GM06990 (cell line): ENCODE measurements around the gene RANGRF.
A peak's percentile ranks its signal among the peaks of the same experiment; 100 is the strongest.

Experiments
- DNase-seq: peaks from one replicate; pipeline ENCODE4 v3.0.0-alpha.2; 2011; ENCODE audit not compliant: insufficient read length; ENCODE audit errors: extremely low read depth
- H3K27me3 ChIP-seq: replicated peaks from 2 replicates; pipeline ENCODE4 v1.6.0; 2011; ENCODE audit warnings: low read length; ENCODE audit not compliant: control insufficient read depth, insufficient read depth
- H3K36me3 ChIP-seq: 2 replicates; pipeline ENCODE4 v1.5.1; 2011; ENCODE audit warnings: low read length; ENCODE audit not compliant: control insufficient read depth, insufficient read depth
- H3K4me3 ChIP-seq: replicated peaks from 2 replicates; pipeline ENCODE4 v1.5.1; 2011; ENCODE audit warnings: low read depth, mild to moderate bottlenecking, control low read depth, low read length
- CTCF ChIP-seq: IDR thresholded peaks from 2 replicates; pipeline ENCODE4 v1.5.1; 2011; ENCODE audit warnings: low read length, control low read depth, mild to moderate bottlenecking, inconsistent platforms; ENCODE audit not compliant: insufficient read depth, poor library complexity, severe bottlenecking

RANGRF gene

GRCh38 chr17:8300627-8301242 is 12.3 kb downstream of the RANGRF start:
- peak; percentile 85 for TF ChIP-seq CTCF
- DNase-seq = no peak

GRCh38 chr17:8310601-8311123 is 22.2 kb downstream of the RANGRF start:
- Histone ChIP-seq H3K27me3 (no peaks in the 10 kb centered on the region; the same call in none of the 2 replicates), H3K36me3 (no peaks in the 10 kb centered on the region), H3K4me3 (no peak overlapping the region)
- TF ChIP-seq CTCF = no peak
- no peak for DNase-seq

More at GRCh38 chr17:8300627-8301242, 12.3 kb downstream of the RANGRF start:
- Histone ChIP-seq H3K27me3 (no peaks in the 10 kb centered on the region), H3K36me3 (no peaks in the 10 kb centered on the region), H3K4me3 (no peak overlapping the region)

GRCh38 chr17:8311131-8311790 is 22.8 kb downstream of the RANGRF start:
- TF ChIP-seq CTCF = no peak
- Histone ChIP-seq H3K4me3 (no peak overlapping the region), H3K27me3 (no peaks in the 10 kb centered on the region; the same call in none of the 2 replicates), H3K36me3 (no peaks in the 10 kb centered on the region)
- DNase-seq = no peak

DNA sequence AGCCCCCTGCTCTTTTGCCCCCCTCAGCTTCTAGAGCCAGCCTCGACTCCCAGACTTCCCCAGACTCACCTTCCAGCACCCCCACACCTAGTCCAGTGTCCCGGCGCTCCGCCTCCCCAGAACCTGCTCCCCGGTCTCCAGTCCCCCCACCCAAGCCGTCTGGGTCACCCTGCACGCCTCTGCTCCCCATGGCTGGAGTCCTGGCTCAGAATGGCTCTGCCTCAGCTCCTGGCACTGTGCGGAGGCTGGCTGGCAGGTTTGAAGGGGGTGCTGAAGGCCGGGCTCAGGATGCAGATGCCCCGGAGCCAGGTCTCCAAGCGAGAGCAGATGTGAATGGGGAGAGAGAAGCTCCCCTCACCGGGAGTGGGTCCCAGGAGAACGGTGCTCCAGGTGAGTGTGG is 23.8 kb downstream of the RANGRF start:
- TF ChIP-seq CTCF = no peak
- Histone ChIP-seq H3K27me3 (no peaks in the 10 kb centered on the region; the same call in none of the 2 replicates), H3K36me3 (no peaks in the 10 kb centered on the region), H3K4me3 (no peak overlapping the region)
- DNase-seq = no peak

- H3K27me3 ChIP-seq = no peaks in the 10 kb centered on the region; the same call in none of the 2 replicates
- no peak for TF ChIP-seq CTCF
- DNase-seq = no peak
- no peak overlapping the region for H3K4me3 ChIP-seq
- H3K36me3 ChIP-seq = no peaks in the 10 kb centered on the region
Observed at GRCh38 chr17:8312726-8313600, 24.5 kb downstream of the RANGRF start.
